Measurements from ENCODE around the gene PACC1.

The PACC1 gene

DNA sequence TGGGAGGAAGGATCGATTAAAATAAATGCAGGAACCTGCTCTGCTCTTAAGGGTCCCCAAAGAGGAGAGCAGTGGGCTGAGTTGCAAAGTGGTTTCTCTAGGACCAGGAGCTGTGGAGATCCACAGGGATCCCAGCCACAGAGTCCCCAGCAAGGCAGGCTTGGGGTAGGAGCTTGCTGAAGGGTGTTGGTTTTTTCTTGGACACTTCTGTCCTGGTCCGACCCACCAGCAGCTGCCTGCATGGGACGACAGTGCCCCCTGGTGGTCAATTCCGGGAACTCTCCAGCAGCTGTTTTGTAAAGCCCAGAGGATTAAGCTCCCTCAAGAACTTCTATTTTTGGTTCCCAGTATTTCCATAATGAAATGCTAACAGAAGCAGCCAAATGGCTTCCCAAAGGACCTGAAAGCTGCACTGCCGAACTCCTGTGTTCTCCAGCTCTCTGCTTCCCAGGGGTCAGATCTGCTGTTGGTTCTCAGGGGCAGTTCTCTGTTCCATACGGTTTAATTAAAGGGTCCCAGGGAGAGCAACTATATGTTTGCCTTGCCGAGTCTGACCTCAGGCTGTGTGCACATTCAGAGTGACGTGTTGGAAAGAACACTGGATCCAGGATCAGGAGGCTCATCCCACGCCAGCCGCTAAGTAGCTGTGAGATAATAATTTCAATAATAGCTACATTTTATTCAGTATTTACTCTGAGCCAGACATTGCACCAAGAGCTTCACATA lies 41.3 kb upstream of the PACC1 start (continued):
- TF ChIP-seq BCL11A (tag by site-specific recombination; IDR thresholded peaks at IDR 0.05; ENCODE audit: low read depth) (no peak), GLIS2 (tag by site-specific recombination; IDR thresholded peaks at IDR 0.05) (no peak), ZNF169 (tag by site-specific recombination; IDR thresholded peaks at IDR 0.05) (no peak), RBAK (tag by site-specific recombination; IDR thresholded peaks at IDR 0.05) (no peak), ZNF600 (tag by site-specific recombination; IDR thresholded peaks at IDR 0.05) (peak; percentile 51), ZNF239 (tag by site-specific recombination; IDR thresholded peaks at IDR 0.05) (no peak)

- ChIA-PET CTCF (interaction anchor here (0.6 to 4.2 kb wide), 86 partner anchors 9 to 800 kb away, joined by 3 to 49 read pairs (median 4); partner anchors contain the start of genes ATF3, DTL and INTS7), POLR2A (interaction anchor here (0.5 to 1.8 kb wide), 5 partner anchors 90 to 775 kb away, joined by 3 to 8 read pairs (median 6); partner anchors contain the start of genes ATF3, DTL and INTS7)
- Histone ChIP-seq H3K27ac (ENCODE audit: extremely low read depth, low read depth, low read length) (no peak overlapping the region), H3K4me1 (ENCODE audit: control insufficient read depth, insufficient read depth, low read length) (no peaks in the 10 kb centered on the region), H3K4me3 (ENCODE audit: low read depth, low read length) (no peak overlapping the region), H3K36me3 (ENCODE audit: control insufficient read depth in 2 of 2, insufficient read depth in 1 of 2, low read length in 2 of 2) (no peaks in the 10 kb centered on the region), H3K9me3 (ENCODE audit: control insufficient read depth, insufficient read depth, low read depth, low read length) (no peaks in the 10 kb centered on the region)
- TF ChIP-seq ZNF549 (tag by site-specific recombination; IDR thresholded peaks at IDR 0.05) (peak; percentile 99), ZNF223 (tag by site-specific recombination; IDR thresholded peaks at IDR 0.05) (no peak)
Observed at GRCh38 chr1:212455401-212455800, 40.7 kb upstream of the PACC1 start.

GRCh38 chr1:212454741-212455140 lies 40.1 kb upstream of the PACC1 start:
- Histone ChIP-seq H3K4me1 (ENCODE audit: control insufficient read depth, insufficient read depth, low read length) (no peaks in the 10 kb centered on the region), H3K4me3 (ENCODE audit: low read depth, low read length) (no peak overlapping the region), H3K36me3 (ENCODE audit: control insufficient read depth in 2 of 2, insufficient read depth in 1 of 2, low read length in 2 of 2) (no peaks in the 10 kb centered on the region), H3K9me3 (ENCODE audit: control insufficient read depth, insufficient read depth, low read depth, low read length) (no peaks in the 10 kb centered on the region), H3K27ac (ENCODE audit: extremely low read depth, low read depth, low read length) (no peak overlapping the region)
- ChIA-PET CTCF (interaction anchor here (0.7 to 4.2 kb wide), 24 partner anchors 11 to 780 kb away, joined by 3 to 49 read pairs (median 14); partner anchors contain the start of genes DTL and INTS7), POLR2A (interaction anchor here (0.5 to 1.6 kb wide), 2 partner anchors 153 to 400 kb away, joined by 6 to 8 read pairs; partner anchors contain the start of gene ATF3)
- TF ChIP-seq ZSCAN23 (tag by site-specific recombination; IDR thresholded peaks at IDR 0.05) (no peak), ZNF701 (tag by site-specific recombination; IDR thresholded peaks at IDR 0.05) (no peak), ZNF518A (tag by site-specific recombination; conservative IDR thresholded peaks at IDR 0.05; ENCODE audit: low read depth) (no peak), ZNF747 (tag by site-specific recombination; IDR thresholded peaks at IDR 0.05) (no peak), ZNF571 (tag by site-specific recombination; IDR thresholded peaks at IDR 0.05) (no peak), SP3 (tag by site-specific recombination; IDR thresholded peaks at IDR 0.05) (no peak), PRDM10 (tag by site-specific recombination; IDR thresholded peaks at IDR 0.05) (no peak), ZNF501 (tag by site-specific recombination; IDR thresholded peaks at IDR 0.05) (no peak), IKZF3 (tag by site-specific recombination; IDR thresholded peaks at IDR 0.05) (no peak), ZBTB20 (tag by site-specific recombination; IDR thresholded peaks at IDR 0.05) (no peak)
- TF ChIP-seq, protein P1, sequence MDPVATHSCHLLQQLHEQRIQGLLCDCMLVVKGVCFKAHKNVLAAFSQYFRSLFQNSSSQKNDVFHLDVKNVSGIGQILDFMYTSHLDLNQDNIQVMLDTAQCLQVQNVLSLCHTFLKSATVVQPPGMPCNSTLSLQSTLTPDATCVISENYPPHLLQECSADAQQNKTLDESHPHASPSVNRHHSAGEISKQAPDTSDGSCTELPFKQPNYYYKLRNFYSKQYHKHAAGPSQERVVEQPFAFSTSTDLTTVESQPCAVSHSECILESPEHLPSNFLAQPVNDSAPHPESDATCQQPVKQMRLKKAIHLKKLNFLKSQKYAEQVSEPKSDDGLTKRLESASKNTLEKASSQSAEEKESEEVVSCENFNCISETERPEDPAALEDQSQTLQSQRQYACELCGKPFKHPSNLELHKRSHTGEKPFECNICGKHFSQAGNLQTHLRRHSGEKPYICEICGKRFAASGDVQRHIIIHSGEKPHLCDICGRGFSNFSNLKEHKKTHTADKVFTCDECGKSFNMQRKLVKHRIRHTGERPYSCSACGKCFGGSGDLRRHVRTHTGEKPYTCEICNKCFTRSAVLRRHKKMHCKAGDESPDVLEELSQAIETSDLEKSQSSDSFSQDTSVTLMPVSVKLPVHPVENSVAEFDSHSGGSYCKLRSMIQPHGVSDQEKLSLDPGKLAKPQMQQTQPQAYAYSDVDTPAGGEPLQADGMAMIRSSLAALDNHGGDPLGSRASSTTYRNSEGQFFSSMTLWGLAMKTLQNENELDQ (tag by site-specific recombination; IDR thresholded peaks at IDR 0.05; ENCODE audit: low read depth) = no peak

Measured in HEK293 (cell line).